Germinal center (tissue), 1 donor: ENCODE measurements around the gene TUBA3D.
"Not testable (repeated sequence)": the region's sequence is repeated elsewhere in the genome, so short reads cannot be mapped to it uniquely, and the experiment has no call there.

Experiments used
- DNase-seq: peaks from one replicate; pipeline ENCODE4 v3.0.0; 2012; ENCODE audit warnings: mixed read lengths, low spot score

TUBA3D gene

GRCh38 chr2:131514408-131515166, 38.7 kb downstream of the TUBA3D start:
- DNase-seq, result not testable (repeated sequence)

DNA sequence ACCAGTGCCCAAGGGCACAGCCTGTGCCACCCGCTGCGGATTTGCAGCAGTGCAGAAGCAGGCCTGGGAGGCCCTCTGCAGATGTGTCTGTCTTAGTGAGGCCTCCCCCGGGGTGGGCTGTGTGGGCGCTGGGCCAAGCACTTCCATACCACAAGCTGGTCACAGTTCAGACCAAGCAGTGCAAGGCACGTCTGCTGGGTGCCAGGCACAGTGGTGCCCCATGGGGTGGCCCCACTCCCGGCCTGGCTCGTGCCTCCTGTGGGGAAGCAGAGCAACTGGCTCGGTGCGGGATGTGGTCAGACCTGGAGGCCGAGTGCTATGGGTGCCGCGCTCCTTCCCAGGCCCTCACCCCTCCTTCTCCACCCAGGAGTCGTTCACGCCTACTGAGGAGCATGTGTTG, 39.3 kb downstream of the TUBA3D start:
- DNase-seq, result not testable (repeated sequence)

- DNase-seq, result no peak
These were observed 40.1 kb downstream of the TUBA3D start for GRCh38 chr2:131516011-131516410.

GRCh38 chr2:131516621-131517020, 40.7 kb downstream of the TUBA3D start:
- DNase-seq, result not testable (repeated sequence)

GRCh38 chr2:131517106-131517831, 41.4 kb downstream of the TUBA3D start:
- no peak for DNase-seq

- not testable (repeated sequence) for DNase-seq
These were observed 41.9 kb downstream of the TUBA3D start for GRCh38 chr2:131517856-131518255.

DNA sequence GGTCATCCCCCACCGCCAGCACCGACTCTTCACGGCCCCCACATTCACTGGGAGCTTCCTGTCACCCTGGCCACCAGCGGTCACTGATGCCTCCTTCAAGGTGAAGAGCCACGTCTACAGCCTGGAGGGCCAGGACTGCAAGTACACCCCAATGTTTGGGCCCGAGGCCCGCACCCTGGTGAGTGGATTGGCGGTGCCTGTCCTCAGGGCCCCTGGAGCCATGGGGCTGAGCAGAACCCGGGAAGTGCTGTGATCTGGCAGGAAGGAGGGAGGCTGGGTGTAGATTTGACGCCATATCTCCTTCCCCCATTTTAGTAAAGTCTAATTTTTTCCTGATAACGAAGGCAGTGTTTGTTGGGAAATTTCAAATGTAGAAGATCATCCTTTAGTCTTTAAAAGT, 42.6 kb downstream of the TUBA3D start:
- not testable (repeated sequence) for DNase-seq

GRCh38 chr2:131519466-131519865, 43.5 kb downstream of the TUBA3D start:
- no peak for DNase-seq

- not testable (repeated sequence) for DNase-seq
These were observed 44.1 kb downstream of the TUBA3D start for GRCh38 chr2:131519871-131520470.

DNA sequence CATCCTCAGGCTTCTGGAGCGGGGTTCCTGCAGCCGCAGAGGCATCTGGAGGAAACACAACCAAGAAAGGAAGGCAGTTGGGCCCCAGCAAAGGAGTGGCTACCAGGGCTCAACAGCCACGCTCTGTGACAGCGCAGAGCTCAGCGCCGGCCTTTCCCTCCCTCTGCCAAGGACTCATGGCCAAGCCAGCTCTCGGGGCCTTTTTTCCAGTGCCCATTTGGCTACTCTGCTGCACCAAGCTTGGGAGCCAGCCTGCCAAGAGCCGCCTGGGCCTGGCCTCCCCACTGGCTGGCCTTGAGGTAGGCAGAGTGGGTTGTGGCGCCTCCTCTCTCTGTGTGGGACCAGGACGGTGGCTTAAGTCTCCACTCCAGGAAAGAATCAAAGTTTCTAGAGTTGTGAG, 44.6 kb downstream of the TUBA3D start:
- DNase-seq, result no peak

DNA sequence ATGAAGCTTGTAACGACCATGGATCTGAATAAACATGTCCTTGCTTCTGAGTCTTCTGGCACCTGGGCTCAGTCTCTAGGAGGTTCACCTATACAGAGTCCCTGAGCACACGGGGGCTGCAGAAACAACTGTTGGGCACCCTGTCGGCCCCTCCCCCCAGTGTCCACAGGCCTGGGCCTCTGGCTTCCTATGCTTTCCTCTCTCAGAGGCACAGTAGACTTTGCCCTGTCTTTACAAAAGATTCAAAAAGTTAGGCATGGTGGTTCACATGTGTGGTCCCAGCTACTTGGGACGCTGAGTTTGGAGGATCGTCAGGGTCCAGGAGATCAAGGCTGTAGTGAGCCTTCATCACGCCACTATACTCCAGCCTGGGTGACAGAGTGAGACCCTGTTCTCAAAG, 45.6 kb downstream of the TUBA3D start:
- DNase-seq, result not testable (repeated sequence)

DNA sequence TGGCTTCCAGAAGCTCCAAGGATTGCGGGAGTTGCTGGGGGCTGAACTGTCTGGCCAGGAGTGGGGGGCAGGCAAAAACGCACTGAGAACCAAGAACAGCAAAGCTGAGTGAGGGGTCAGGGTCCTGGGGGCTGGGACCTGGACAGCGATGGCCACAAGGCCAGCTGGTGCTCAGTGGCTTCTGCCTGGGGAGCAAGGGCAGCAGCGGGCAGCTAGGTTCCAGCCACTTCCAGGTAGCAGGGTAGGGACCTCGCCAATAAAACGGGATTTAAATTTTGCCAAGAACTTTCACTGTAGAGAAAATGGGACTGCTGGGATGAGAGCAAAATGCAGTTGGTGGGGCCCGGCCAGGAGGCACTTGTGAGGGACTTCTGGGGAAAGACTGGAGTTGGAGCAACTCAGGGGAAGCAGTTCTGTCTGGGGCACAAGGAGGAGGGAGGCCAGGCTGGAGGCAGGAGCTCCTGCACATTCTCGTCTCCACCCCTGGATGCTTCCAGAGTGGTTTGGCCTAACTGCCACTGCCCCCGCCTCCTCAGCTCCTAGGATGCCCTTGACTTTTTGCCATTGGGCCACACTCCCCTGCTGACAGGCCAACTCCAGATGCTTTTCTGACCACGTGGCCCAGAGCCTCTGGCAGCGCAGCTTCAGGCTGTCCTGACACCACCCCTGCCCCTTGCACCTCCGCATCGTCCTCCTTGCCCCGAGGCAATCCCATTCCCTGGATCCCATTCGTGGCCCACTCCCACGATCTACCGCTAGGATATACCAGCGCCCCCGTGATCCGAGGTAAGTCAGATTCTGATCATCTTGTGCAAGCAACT, 46.3 kb downstream of the TUBA3D start:
- no peak for DNase-seq

GRCh38 chr2:131525256-131525655, 49.3 kb downstream of the TUBA3D start:
- not testable (repeated sequence) for DNase-seq

GRCh38 chr2:131527131-131528001, 51.4 kb downstream of the TUBA3D start, which contains the start of gene CCDC74A:
TSS of gene CCDC74A (plus strand) at chr2:131527888. CDS start at chr2:131527971, 83 bp downstream.
- not testable (repeated sequence) for DNase-seq

DNA sequence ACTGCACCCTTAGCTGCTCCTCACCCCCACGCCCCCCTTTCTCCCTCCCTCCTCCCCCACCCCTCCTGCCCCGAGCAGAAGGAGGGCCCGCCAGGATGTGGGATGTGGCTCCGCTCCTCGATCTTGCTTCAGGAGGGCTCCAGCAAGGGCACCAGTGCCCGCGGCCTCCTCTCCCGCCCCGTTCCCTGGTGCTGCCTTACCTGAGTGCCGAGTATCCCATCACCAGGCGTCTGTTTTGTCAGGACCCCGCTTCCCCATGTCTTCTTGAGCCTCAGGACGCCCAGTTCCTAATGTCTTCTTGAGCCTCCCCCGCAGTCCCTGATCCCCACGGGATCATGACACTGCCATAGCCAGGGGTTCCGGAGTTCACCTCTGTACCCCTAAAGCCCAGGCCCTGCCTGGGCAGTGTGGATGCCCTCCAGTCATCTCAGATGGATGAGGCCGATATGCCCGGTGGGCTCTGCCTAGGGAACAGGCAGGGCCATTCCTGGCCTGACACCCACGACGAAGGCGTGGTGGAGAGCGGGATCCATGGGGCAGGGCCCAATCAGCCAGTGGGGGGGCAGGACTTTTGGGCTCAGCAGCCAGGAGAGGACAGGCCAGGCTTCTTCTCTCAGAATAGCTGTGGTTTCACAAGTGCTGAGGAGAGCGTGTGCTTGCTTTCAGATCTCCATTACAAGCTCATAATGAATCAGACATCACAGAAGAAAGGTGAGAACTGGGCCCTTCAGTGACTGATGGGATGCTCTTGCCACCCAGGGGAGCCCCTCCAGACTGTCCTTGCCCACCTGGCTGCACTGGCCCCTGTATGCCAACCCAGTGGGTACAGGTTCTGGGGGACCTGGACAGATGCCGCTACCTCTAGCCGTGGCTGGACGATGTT, 53.3 kb downstream of the TUBA3D start:
- not testable (repeated sequence) for DNase-seq

DNA sequence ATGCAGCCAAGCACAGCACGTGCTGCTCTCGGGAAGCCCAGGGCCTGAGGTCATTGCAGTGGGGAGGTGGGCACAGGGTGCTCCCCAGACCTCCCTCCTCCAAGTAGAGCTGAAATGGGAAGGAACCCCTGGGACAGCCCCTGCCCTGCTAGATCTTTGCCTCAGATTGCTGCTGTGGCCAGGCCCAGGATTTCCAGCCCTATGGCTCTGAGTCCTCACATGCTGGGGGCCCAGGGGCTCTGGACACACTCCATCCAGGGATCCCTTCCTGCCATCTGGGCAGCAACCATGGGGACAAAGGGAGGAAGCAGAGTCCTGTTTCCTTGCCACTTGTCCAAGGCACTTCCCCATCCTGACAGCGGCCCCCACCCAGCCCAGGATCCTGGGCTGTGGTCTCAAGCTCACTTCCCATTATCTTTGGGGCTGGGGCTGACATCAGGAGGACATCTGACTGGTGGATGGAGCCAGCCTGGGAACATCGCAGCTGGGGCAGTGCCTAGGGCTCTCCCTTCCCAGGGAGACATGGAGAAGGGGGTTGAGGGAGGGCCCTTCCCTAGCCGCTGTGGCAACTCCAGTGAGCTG, 54.0 kb downstream of the TUBA3D start:
- DNase-seq, result not testable (repeated sequence)

- not testable (repeated sequence) for DNase-seq
These were observed 54.9 kb downstream of the TUBA3D start for GRCh38 chr2:131530626-131531344.

- DNase-seq, result not testable (repeated sequence)
These were observed 55.7 kb downstream of the TUBA3D start for GRCh38 chr2:131531547-131532185.
